GM19468 (cell line): Measurements from ENCODE around the gene C22orf31.

Experiments
- ATAC-seq: cut with Tn5 transposase; IDR thresholded peaks from one replicate; pipeline ENCODE4 v1.9.1; 2021; ENCODE audit warnings: mild to moderate bottlenecking, moderate library complexity, moderate number of reproducible peaks; ENCODE audit not compliant: unreplicated experiment; ENCODE audit errors: extremely low read depth

C22orf31 gene

DNA sequence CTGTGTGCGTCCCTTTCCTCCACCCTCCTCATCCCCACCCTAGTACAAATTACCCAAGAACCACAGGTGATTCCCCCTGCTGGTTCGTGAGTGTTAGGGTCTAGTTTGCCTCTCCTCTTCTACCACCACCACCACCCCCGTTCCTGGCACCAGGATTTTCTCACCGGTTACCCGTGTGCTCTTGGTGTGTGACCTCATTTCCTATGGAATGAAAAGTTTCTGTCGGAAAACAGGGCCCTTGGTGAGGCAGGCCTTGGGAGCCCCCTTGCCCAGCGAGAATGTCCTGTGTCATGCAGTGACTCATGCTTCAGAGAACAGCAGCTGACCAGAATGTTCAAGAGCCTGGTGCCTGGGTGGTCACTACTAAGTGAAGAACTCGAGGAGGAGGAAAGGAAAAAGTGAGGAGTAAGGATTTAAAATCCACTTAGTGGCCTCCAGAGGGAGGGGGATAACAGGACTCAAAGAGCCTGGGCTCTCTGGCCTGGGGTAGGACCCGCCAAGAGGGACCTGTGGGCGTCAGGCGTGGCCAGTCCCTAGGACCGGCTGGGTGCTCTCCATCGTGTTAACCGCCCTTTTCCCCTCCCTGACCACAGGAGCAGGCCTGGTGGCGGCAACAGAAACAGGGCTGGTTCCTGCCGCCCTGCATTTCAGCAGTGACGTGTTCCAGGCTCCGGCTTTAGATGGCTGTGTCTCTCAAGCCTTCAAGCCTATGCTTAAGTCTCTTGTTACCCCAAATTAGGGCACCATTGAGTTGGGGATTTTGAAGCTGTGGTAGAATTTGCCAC lies 30.2 kb downstream of the C22orf31 start:
- no peak for ATAC-seq

DNA sequence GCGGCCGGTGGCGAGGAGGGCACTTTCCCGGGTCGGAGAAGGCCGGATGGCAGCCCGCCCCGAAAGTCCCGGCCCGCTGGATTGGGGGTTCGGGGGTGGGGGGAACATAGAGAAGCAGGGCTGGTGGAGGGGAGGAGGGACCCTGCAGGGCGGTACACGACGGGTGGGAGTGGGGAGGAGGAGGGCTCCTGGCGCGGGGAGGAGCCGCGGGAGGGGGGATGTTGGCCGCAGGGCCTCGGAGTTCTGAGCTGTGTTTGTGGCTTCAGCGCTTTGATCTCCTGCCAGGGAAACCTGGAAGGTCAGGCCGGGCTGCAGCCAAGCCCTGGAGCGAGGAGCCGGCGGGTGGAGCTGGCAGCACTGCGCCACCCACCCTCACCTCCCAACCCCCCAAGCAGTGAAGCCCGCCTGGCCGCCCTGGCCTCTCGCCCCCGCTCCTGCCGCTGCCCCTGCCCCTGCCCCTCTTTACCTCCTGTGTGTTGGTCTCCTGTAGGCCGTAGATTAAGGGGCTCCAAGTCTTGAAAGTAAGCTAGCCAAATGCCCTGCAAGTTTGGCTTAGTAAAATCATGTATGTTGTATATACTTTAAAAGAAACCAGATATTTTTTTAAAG lies 30.9 kb downstream of the C22orf31 start:
- ATAC-seq = no peak

DNA sequence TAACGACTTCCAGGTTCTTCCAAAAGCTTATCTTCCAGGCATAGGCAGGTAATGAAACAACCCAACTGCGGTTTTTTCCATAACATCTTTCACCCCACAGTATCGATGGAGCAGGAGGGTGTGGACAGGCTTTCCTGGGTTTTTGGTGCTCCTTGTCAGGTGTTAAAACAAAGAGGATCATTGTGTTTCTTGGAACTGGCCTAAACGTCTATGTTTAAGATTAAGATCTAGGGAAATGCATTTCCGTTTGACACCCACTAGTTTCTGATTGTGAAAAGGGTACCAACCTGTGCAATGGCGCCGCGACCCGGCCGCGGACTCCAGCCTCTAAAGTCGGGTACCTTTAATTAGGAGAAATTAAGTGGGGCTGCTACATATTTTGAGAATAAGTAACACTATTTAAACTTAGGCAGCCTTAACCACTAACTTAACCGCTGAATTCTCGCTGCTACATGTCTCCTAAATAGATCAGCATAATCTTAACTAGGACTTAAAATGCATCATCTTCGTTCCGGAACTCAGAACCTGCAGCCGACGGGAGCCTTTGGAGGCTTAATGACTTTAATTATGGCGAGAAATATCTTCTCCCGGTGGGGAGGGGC lies 31.5 kb downstream of the C22orf31 start:
- ATAC-seq = no peak

DNA sequence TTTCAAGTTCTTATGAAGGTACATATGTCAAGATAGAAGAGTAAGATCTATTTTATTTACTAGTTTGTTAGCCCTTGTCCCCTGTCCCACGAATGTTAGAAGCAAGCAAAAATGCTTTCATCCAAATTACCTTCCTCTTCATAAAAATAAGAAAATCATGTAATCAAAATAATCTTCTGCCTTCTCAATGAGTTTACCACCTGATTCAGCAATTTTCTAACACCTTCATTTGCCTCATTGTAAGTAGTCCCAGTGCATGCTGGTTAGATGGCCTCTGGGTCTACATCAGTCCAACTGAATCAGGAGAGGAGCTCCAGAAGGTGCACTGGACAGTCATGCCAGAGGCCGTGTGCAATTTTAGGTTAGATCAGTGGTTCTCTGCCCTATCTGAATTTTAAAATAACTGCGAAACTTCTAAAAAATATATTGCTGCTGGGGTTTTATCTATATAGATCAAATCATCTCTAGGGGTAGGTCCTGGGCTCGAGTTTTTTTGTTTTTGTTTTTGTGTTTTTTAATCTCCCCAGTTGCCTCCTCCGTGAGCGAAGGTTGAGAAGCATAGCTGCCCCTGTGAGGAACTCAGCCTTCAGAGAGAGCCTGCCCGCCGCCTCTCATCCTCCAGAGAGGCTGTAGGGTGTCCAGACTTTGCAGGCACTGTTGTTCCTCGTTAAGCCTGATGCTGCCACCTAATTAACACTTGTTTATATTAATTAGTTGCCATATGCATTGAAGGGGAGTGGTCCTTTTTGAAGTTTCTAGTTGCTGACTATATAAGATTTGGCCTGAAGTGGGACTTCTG lies 32.2 kb downstream of the C22orf31 start:
- ATAC-seq = no peak

DNA sequence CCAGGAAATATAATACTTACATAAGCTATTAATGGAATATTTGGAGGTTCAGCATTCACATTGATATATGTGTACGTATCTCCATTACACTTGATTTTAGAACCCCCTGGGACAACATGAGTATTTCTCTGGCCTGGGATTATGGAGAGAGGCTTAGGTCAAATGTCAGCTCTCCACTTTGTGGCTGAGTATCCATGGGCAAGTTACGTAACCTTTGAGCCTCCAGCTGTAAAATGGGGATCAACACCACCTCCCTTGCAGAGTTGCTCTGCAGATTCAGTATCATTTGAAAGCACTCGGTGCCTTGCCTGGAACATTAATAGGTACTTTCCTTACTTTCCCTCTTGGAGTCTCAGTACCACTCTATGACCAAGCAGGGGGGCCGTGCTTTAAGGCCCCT lies 33.2 kb downstream of the C22orf31 start:
- ATAC-seq = no peak

DNA sequence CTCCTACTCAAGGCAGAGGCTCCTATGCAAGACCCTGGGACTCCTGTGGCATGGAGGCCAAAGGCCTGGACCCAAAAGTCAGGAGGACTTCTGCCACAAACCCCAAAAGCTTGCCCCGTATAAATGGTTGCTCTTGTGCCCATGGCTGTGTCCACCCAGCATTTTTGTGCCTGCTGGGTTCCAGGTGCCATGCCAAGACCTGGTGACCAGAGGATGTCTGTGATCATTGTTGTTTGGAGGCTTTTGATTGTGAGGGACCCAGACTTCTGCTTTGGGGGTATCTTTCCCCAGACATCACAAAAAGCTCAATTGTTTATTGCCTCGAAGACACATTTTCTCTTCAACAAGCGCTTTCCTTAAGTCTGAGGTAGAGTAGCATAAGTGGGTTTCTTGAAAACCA lies 35.1 kb downstream of the C22orf31 start:
- no peak for ATAC-seq

DNA sequence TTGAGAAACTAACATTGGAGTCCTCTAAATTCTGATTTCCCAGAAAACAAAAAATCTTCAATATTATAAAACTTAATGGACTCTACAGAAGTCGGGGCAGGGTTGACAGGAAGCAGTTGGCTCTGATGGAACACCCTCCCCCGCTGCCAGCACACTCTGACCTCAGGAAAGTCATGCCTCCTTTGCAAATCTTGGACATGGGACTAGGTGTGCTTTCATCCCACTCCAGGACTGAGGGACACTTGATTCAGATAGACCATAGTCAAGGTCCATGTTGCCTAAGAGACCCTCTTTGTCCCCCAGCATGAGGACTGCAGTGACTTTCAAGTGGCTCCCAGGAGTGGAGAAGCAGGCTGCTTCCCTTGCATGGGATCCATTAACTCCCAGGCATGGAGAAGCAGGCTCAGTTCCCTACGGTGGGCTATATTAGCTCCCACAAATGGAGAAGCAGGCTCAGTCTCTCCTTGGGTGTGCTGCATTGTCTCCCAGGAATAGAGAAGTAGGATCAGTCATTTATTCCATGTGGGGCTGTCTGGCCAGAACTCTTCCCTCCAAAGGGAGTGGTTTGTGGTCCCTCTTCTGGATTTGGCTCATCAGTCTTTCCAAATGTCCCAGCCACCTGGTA lies 38.3 kb downstream of the C22orf31 start:
- no peak for ATAC-seq

DNA sequence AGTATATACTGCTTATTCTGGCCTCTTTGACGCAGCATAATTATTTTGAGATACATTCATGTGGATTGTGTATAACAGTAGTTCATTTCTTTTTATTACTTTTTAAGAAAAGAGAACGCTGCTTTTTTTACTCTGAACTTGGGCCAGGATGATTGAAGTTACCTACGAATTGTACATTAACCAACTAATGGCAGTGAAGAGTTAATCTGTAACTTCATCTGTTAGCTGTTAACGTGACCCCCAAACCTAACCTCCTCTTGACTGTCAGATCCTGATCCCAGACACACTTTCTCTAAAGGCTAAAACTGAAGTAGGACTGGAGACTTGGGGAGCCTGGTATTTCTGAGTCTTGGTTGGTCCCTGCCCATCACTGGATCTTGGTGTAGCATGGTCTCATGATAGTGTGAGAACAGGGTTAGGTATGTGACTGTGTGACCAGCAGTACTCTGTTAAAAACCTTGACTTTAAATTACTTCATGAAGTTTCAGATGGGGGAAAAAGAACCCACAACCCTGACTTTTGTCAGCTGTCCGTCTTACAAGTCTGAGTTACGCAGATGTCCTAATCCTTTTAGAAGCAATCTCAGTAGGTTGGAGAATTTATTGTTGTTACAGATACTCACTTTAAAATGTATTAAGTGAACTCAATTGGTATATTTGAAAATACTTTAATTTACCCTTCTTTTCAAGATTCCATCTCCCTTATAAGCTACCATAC lies 39.4 kb downstream of the C22orf31 start:
- no peak for ATAC-seq

DNA sequence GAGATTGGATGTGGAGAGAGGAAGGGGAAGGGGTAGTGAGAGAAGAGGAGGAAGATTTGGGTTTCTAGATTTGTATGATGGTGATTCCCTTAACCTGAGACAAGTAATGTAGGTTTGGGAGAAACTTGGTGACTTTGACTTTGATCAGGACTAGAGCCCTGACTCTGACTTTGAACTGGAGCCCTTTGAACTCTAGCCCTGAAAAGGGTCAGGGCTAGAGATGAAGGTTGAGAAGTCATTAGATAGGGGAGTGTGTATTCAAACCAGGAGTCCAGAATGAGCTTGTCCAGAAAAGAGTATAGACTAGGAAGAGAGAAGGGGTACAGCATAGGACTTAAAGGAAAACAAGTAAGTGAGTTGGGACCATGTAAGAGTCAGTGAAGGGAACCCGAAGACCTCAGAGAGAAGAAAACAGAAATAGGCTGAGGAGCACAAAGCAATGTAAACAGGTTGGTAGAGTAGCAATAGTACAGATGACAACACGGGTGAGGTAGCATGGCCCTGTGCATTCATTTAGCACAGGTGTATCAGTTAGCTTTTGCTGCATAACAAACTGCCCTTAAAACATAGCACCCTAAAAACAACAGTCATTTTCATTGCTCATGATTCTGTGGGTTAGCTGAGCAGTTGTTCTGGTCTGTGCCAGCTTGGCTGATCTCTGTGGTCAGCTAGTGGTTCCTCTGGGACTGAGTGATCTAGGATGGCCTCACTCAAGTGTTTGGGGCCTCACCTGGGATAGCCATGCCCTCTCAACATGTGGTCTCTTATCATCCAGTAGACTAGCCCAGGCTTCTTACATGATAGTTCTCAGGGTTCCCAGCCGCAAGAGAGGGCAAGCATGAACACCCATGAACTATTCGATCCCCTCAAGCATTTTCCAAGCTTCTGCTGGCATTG lies 43.1 kb downstream of the C22orf31 start:
- ATAC-seq = no peak

DNA sequence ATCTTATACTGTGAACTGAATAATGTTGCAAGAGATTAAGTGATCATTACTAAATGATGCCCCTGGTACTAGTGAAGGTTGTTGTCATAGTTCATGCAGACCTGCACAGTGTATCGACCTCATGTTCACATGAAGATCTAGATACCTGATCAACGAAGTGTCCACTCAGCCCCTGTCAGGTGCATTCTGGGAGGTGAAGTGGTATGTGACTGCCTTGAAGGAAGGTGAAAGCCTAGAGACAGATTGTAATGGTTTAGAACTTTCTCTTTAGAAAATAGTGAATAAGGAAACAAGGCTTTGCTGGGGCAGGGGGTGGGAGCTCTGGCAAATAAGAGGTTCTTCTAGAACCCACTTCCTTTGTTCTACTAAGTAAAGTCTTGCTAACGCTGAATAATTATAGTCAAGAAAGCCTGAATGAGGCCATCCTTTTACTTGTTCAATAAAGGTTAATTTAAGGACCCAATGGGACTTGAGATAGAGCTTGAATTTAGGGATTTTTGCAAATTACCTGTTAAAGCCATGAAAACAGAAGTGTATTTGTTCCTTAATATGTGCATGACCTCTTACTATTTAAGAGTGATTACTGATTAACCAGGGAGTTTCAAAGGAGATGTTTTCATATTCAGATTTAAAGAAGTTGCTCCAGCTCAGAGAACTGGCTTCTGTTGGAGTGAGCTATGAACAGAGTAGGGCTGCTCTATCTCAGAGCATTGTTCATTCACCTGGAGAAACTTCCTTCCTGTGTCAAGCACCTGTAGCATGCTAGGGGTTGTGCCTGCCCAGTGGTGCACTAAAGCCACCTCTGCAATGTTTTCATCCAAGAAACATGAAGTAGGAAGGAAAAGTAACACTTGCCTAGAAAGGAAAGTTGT lies 45.3 kb downstream of the C22orf31 start:
- no peak for ATAC-seq

DNA sequence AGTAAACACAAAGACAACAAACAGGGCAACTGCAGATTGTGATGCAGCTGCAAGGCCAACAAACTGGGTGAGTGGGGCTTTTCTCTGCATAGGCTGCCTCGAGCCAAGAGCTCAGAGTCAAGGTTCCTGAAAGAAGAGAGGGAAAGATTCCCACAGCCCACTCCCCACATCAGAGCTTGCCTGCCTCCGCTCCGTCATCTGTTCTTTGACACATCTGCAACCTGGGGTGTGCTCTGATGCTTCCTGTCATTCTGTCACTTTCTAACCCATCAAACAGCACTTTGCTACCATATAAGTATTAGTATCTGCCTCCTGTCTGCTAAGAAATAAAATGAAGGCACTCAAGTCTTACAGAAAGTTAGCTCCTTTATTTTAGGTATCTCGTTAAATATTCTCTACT lies 46.9 kb downstream of the C22orf31 start:
- ATAC-seq = no peak

DNA sequence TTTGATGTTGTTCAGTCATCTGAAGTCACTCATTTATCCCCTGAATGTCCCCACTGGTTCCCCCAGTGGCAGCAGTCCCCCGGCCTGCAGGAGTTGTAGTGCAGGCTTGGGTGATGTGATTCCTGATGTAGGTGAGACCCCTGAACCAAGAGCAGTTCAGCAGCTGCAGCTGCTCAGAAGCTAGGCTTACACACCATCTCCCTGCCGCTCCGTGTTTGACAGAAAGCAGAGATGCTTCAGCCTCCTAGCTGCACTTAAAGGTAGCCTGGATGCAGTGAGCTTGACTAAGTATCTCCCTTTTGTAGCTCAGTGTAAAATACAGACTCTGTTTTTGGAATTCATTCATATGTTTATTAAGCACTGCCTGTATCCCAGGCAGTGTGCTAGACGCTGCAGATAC lies 47.3 kb downstream of the C22orf31 start:
- ATAC-seq = no peak

DNA sequence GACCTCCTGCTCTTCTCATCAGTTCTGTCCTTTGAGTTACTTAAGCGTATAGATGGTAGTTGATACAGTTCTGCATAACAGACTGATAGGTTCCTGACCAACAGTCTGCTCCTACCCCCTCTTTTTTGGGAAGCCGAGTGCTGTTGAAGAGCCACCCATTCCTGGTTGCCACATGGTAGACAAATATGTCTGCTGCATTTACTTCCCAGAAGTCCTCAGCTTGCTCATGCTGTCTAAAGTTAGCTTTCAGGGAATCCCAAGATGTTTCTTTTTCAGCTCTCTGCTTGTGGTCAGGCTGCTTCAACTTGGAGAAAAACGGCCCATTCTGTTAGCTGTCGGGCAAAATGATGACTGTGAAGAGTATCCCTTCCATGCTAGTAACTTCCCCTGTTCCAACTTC lies 48.7 kb downstream of the C22orf31 start:
- no peak for ATAC-seq

DNA sequence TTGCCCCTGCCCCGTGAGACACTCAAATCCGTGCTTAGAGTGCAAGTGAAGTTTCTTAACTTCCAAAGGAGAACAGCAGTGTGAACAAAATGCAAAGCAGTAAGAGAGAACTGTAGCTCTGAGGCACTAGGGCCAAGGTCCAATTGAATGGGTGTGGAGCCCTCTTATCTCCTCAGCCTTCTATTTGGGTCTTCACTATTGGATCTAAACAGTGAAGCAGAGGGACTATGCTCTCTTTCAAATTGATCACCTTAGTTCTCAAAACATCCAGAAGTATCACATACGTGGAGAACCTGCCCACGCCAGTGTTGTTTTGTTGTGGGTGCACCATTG lies 49.6 kb downstream of the C22orf31 start:
- ATAC-seq = no peak

DNA sequence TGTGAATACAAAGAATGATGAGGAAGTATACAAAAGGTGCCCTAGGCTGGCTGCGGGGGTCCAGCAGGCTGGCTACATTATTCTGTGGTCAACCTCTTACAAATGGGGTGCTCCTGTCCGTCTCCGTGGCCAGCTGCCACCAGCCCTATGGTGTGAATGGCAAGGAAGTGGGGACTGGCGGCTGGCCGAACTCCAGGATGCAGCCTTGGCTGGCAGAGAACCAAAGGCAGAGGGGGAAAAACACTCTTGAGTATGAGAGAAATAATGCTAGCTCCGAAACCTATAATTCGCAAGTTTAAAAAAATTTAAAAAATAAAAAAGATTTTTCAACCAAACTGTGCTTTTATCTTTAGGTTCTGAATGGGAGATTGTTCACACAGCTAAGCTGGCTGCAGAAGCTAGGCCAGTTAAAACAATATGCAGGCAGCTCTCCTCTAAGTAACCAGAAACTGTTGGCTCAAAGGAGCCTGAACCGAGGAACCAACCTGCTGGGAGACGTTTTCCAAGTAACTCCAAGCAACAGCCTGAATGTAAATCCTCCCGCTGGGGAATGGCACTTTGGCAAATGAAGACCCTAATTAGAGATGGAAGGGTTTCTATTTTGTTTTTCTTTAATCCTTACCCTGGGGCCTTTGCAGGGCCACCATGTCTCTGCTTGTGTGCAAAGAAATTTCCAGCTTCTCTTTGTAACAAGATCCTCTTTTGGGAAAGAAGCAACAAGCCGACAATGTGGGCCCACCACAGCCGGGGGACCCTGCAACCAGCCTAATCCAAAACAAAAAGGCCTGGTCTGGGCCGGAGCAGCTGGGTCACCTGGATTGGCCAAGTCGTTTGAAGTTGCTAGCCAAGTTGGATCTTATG lies 50.2 kb downstream of the C22orf31 start:
- ATAC-seq = no peak

DNA sequence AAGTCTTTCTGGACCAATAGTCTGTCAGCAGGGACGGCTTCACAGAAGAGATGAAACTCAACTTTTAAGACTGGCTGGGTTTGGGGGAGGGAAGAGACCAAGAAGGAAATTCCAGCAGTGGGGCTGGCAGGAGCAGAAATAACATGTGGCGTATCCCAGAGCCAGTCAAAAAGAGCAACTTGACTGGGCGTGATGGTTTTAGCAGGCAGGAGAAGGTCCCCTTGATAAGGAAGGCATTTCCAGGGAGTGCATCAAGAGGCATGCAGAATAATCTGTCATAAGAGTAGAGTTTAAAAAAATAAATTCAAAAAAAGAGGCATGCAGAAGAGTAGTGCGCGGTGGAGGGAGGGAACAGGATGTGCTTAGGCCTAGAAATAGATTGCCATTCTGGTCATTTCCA lies 52.5 kb downstream of the C22orf31 start:
- ATAC-seq = no peak
